Cardiac muscle cell (in vitro differentiated cells and primary cell): Measurements from ENCODE around the gene DGKB. TPM values are rescaled to one million over a fixed set of nuclear protein-coding genes. Genes with fewer than 3 reads are reported as not detected.

ENCODE experiments used
- DNase-seq, 2 donors: peaks; one replicate each; pipeline versions ENCODE4 v3.0.0 to v3.0.0-alpha.2; 2010 to 2017; ENCODE audit warnings: low read depth in 1 of 2, low spot score in 1 of 2
- H3K27ac ChIP-seq: fragments of 200-600 bp; sonication (generic); 2 replicates; pipeline ENCODE4 v1.5.1; 2016
- H3K27me3 ChIP-seq: fragments of 200-600 bp; sonication (generic); 2 replicates; pipeline ENCODE4 v1.6.0; 2016; ENCODE audit warnings: control low read depth
- H3K36me3 ChIP-seq: fragments of 200-600 bp; sonication (generic); 2 replicates; pipeline ENCODE4 v1.5.1; 2016; ENCODE audit warnings: control low read depth
- H3K4me1 ChIP-seq: fragments of 200-600 bp; sonication (generic); 2 replicates; pipeline ENCODE4 v1.8.1; 2017; ENCODE audit warnings: low read depth, mild to moderate bottlenecking, mixed run types
- H3K4me3 ChIP-seq: fragments of 200-600 bp; sonication (generic); 2 replicates; pipeline ENCODE4 v1.5.1; 2016; ENCODE audit warnings: mild to moderate bottlenecking
- H3K9me3 ChIP-seq: fragments of 200-600 bp; sonication (generic); 2 replicates; pipeline ENCODE4 v1.5.1; 2017; ENCODE audit warnings: low read depth, mild to moderate bottlenecking, control low read depth
- polyA plus RNA-seq: library from polyadenylated mRNA; unstranded; fragments of >200 nt; fragmentation: Nextera tagmentation; extraction: Ambion mirVana; gene quantifications from 2 replicates; pipeline ENCODE4 v1.2.1, GENCODE V29; 2016
- total RNA-seq: library from RNA; depleted of rRNA; stranded (reverse); fragments of >200 nt; gene quantifications from 2 replicates; pipeline ENCODE4 v1.2.3, GENCODE V29; 2016
- TF ChIP-seq, protein P1 (sequence below): IDR thresholded peaks from 2 replicates; pipeline ENCODE4 v1.5.1; 2012; ENCODE audit warnings: low read depth, mild to moderate bottlenecking, low read length

DGKB gene
- total and polyA plus RNA-seq, 2 experiments from 2014 or later = 0.07 to 0.86 TPM

DNA sequence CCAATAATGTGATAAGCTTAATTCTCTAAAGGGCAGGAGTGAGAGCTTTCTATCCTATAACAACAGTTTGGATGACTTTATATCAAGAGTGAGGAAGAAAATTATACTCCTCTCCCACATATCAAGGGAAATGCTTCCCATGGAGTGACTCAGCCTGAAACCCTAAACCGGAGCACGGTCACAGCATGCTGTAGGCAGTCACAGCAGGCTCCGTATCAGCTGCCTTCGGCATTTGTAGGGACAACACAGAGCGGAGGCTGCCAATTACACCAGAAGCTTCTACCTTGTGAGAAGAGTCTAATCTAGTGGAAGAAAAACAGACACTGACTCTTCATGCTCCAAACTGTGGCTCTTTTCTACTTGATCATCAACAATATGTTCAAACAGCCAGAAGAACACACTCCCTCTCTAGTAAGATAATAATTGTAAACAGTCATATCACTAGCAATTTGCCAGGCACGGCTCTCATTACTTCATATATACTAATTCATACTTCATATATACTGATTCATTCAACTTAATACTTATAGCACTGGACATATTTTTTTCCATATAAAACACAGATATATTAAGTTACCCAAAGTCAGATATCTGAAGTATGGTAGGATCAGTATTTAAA, 65.9 kb downstream of the DGKB start:
- DNase-seq = peak; percentile 64 to 77
- no peak overlapping the region for H3K4me3 ChIP-seq
- no peaks in the 10 kb centered on the region for H3K27me3 ChIP-seq
- H3K9me3 ChIP-seq = no peaks in the 10 kb centered on the region
- peaks cover 36% of the 10 kb centered on the region for H3K4me1 ChIP-seq
- H3K36me3 ChIP-seq = no peaks in the 10 kb centered on the region
- TF ChIP-seq, protein P1, sequence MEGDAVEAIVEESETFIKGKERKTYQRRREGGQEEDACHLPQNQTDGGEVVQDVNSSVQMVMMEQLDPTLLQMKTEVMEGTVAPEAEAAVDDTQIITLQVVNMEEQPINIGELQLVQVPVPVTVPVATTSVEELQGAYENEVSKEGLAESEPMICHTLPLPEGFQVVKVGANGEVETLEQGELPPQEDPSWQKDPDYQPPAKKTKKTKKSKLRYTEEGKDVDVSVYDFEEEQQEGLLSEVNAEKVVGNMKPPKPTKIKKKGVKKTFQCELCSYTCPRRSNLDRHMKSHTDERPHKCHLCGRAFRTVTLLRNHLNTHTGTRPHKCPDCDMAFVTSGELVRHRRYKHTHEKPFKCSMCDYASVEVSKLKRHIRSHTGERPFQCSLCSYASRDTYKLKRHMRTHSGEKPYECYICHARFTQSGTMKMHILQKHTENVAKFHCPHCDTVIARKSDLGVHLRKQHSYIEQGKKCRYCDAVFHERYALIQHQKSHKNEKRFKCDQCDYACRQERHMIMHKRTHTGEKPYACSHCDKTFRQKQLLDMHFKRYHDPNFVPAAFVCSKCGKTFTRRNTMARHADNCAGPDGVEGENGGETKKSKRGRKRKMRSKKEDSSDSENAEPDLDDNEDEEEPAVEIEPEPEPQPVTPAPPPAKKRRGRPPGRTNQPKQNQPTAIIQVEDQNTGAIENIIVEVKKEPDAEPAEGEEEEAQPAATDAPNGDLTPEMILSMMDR = no peak
- peak overlapping the region; percentile 85 for H3K27ac ChIP-seq

DNA sequence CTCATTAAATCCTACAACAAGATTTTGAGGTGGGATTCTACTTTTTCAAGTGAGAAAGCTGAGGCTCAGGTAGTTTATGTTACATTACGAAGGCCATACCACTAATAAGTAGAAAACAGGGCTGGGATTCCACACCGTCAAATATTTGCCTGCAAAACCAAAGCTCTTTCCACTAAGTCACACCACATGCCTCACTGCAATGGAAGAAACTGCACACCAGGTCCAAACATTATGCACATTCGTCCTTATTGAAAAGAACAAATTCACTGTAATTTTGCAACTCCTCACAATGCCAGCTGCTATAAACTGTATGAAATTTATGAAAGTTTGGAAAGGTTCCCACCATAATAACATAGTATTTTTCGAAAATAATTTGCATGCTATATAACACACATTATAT, 66.5 kb downstream of the DGKB start:
- DNase-seq = peak in 1 of 2 donors; percentile 8
- Histone ChIP-seq H3K4me1 (peaks cover 36% of the 10 kb centered on the region), H3K27me3 (no peaks in the 10 kb centered on the region), H3K36me3 (no peaks in the 10 kb centered on the region), H3K9me3 (no peaks in the 10 kb centered on the region), H3K4me3 (no peak overlapping the region), H3K27ac (peak overlapping the region; percentile 85)
- TF ChIP-seq, protein P1 = no peak

DNA sequence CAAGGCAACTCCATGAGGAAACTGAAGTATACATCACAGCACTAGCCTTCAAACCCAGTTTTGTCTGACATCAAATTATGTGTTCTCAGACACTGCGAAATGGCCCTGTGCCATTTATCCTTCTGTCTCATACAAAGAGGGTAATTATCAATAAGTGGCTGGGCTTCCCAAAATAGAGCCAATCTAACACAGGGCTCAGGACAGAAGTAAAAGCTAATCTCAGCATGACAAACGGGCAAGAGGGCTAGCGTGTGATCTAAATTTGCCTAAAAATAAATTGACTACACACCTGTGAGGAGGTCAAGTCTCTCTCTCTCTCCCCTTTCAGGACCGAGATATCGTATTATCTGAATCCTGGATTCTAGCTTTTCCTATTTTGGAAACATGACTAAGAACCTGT, 67.2 kb downstream of the DGKB start:
- H3K4me3 ChIP-seq = no peak overlapping the region
- H3K36me3 ChIP-seq = no peaks in the 10 kb centered on the region
- TF ChIP-seq, protein P1 = no peak
- no peaks in the 10 kb centered on the region for H3K9me3 ChIP-seq
- no peaks in the 10 kb centered on the region for H3K27me3 ChIP-seq
- DNase-seq = peak in 1 of 2 donors; percentile 72
- peak overlapping the region; percentile 85 for H3K27ac ChIP-seq
- peaks cover 36% of the 10 kb centered on the region for H3K4me1 ChIP-seq

DNA sequence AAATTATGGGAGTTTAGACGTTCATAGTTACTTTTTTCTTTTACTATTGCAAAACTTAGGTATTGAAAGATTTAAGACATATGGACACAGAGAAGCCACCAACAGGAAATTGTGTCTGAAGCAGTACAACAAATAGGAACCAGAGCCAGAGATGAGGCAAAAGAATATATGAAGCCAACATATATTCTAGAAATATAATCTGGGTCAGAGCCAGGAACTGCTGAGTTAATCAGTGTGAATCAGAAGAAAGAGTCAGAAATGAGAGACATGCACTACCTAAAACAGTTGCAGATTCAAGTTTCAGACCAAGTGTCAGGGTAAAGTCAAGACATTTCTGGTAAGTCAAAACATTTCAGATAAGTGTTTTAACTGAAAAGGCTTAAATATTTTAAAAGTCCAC, 67.7 kb downstream of the DGKB start:
- peak overlapping the region; percentile 85 for H3K27ac ChIP-seq
- no peaks in the 10 kb centered on the region for H3K27me3 ChIP-seq
- peaks cover 36% of the 10 kb centered on the region for H3K4me1 ChIP-seq
- H3K4me3 ChIP-seq = no peak overlapping the region
- peak in 1 of 2 donors; percentile 40 for DNase-seq
- H3K9me3 ChIP-seq = no peaks in the 10 kb centered on the region
- TF ChIP-seq, protein P1 = no peak
- no peaks in the 10 kb centered on the region for H3K36me3 ChIP-seq

DNA sequence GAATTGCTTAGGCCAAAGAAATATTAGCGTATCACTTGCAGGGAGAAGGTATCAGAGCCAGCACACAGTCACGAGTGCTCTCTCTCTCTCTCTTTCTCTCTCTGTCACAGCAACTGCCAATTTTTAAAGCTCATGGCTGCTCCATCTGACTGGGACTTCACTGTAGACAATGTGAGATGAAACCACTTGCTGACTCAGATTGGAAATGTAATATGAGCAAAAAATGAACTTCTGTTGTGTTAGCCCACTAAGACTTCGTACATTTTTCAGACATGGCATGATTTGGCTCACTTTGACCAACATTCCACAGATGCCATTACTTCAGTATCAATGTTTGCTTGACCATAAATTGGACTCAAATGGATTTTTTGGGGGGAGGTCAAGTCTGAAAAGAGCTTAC, 68.1 kb downstream of the DGKB start:
- DNase-seq = peak in 1 of 2 donors; percentile 56
- H3K4me3 ChIP-seq = no peak overlapping the region
- peak overlapping the region; percentile 85 for H3K27ac ChIP-seq
- TF ChIP-seq, protein P1 = no peak
- no peaks in the 10 kb centered on the region for H3K36me3 ChIP-seq
- peaks cover 38% of the 10 kb centered on the region for H3K4me1 ChIP-seq
- H3K9me3 ChIP-seq = no peaks in the 10 kb centered on the region
- H3K27me3 ChIP-seq = no peaks in the 10 kb centered on the region
